Stimulated activated CD4-positive, alpha-beta T cell treated with anti-CD3 and anti-CD28 coated beads, TNF-alpha, amount 100 ng/mL, for 1 hour (primary cell): ENCODE results near the gene CDH4.

Source experiments
- DNase-seq, 3 donors: peaks; one replicate each; pipeline ENCODE4 v3.0.0-alpha.2; 2020; ENCODE audit warnings: low read depth in 3 of 3, low spot score in 1 of 3

Gene CDH4

GRCh38 chr20:61861054-61861841 lies 609.2 kb downstream of the CDH4 start:
- DNase-seq = no peak

DNA sequence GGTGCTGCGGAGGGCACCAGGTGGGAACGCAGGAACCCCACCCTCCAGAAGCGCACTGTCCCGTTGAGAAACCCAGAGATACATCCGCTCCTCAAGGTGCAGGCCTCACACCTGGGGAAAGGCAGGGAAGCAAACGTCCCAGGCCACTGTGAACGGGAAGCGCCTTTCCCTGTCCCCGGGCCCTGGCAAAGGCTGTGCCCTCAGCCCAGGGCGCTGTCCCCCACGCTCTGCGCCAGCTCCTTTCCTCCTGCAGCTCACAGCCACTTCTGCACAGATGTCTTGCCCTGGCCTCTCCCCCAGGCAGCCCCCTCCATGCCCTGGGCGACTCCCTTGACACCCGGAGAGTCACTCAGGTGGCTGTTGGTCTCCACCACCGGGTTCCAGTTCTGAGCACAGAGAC lies 609.8 kb downstream of the CDH4 start:
- no peak for DNase-seq

GRCh38 chr20:61862881-61863280 lies 610.8 kb downstream of the CDH4 start:
- no peak for DNase-seq

- DNase-seq = no peak
Measured at GRCh38 chr20:61864481-61864880, 612.4 kb downstream of the CDH4 start.

DNA sequence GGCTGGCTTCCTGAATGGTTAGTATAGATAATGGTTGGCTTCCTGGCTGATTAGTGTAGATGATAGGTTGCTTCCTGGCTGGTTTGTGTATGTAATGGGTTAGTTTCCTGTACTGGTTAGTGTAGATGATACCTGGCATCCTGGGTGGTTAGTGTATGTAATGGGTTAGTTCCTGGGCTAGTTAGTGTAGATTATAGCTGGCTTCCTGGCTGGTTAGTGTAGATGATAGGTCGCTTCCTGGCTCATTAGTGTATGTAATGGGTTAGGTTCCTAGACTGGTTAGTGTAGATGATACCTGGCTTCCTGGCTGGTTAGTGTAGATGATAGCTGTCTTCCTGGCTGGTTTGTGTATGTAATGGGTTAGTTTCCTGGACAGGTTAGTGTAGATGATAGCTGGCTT lies 613.3 kb downstream of the CDH4 start:
- DNase-seq = no peak

- DNase-seq = no peak
Measured at GRCh38 chr20:61866165-61866564, 614.1 kb downstream of the CDH4 start.

DNA sequence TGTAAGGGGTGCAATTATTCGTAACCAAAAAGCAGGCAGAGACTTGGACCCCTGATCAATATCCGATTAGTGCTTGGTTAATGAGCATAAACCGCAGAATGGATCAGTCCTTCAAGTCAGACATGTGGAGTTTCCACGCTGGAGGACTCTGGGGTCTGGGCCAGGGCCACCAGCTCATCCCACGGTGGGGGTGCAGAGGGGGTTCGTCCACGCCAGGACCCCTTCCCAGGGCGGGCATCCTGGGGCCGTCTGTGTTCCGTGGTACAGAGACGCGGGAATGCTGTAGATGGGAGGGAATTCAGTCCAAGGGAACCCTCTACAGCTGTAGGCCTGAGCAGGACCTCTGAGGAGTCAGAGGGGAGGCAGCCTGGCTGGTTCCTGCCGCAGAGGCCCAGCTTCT lies 615.9 kb downstream of the CDH4 start:
- no peak for DNase-seq

DNA sequence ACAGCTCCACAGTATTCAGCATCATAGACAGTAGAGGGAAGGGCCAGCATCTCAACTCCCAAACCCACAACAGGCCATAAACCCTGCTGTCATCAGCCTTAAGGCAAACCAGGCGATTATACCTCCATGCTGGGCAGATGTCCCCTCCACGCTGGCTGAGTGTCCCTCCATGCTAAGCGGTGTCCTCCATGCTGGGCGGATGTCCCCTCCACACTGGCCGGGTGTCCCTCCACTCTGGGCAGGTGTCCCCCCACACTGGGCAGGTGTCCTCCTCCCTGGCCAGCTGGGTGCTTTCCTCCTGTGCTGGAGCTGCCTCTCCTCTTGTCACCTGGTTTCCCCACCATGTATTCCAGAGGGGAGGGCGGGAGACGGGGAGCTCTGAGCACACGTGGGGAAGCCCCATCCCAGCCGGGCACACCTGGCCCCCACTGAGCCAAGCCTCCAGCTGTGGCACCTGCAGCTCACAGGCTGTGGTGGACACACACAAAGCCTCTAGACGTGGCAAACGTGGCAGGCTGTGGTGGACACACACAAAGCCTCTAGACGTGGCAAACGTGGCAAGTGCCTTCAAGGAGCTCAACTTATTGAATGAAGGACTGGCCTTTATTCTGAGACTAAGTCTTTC lies 616.5 kb downstream of the CDH4 start:
- DNase-seq = no peak

- no peak for DNase-seq
Measured at GRCh38 chr20:61869750-61870507, 617.9 kb downstream of the CDH4 start.

- no peak for DNase-seq
Measured at GRCh38 chr20:61871160-61871559, 619.1 kb downstream of the CDH4 start.

- no peak for DNase-seq
Measured at GRCh38 chr20:61871913-61872312, 619.9 kb downstream of the CDH4 start.

GRCh38 chr20:61872371-61872900 lies 620.4 kb downstream of the CDH4 start:
- no peak for DNase-seq

DNA sequence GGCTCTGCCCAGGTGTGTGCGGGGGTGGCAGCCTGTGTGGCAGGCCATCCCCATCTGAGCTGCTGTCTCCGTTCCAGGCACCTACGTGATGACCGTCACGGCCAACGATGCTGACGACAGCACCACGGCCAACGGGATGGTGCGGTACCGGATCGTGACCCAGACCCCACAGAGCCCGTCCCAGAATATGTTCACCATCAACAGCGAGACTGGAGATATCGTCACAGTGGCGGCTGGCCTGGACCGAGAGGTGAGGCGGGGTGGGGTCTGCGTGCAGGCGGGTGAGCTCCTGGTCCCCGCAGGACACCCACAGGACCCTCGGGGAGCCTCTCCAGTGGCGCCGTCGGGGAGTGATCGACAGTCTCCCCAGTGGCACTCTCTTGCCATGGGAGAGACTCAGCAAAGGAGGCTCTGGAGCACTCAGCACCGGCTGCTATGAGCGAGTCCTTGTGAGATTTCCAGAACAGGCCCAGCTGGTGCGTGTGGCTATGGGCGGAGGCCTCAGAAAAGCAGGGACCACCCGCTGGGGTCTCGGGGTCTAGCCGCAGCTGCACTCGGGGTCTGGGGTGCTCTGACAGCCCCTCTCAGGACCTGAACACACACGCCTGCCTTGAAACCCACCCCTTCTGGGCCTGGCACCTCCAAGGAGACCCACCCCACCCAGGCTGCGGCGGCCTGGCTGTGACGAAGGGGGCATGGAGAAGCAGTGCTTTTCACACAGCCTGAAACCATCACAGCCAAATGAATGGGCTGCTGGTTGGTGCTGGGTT lies 621.8 kb downstream of the CDH4 start:
- DNase-seq = no peak

GRCh38 chr20:61874421-61875068 lies 622.5 kb downstream of the CDH4 start:
- no peak for DNase-seq

GRCh38 chr20:61875221-61875885 lies 623.3 kb downstream of the CDH4 start:
- DNase-seq = no peak

DNA sequence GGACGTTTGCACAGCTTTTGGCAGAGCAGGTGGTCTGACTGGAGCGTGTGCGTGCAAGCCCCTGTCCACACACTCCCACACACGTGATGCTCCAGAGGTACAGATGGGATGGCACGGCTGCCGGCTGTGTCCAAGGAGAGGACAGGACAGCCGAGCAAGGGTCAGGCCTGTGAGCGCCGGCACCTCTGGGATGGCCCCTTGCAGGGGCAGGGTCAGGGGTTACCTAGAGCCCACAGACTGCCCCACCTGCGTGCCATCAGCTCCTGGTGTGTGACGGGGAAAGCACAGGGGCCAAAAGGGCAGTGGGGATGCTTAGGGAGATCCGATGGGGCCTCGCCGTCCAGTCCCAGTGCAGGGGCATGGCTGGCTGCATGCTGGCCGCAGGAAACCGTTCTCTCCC lies 623.9 kb downstream of the CDH4 start:
- no peak for DNase-seq

DNA sequence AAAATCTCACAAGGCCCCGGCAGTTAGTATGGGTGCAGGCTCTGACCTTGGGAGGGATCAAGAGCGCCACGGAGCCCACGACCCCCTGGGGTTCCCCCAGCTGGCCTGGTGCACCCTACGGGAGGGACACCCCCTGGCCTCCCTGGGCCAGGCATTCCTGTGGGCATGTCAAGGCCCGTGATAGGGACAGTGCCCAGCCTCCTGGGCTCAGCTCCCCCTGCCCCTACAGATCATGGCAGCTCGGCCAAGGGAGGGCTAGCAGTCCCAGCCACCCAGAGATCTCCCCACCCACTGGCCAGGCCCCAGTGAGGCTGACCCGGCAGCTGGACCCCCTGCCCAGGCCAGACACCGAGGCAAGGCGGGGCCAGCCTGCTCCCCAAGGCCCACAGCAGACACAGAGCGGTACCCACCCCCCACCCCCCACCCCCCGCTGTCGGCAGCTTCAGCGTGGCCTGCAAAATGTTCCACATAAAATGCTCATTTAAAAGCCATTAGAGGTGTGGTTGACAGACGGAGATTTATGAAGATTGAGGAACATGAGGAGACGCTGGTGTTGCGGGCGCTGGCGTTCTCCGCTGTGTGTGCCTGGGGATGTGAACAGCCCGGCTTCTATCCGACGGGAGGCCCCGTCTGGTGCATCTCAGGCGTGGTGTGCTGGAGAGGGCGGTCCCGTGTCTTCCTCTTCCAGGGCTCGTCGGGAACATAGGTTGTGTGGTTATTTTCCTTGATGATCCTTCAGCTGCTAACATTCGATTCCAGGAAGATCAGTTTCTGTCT lies 625.1 kb downstream of the CDH4 start:
- no peak for DNase-seq

GRCh38 chr20:61877776-61878477 lies 625.9 kb downstream of the CDH4 start:
- DNase-seq = no peak
